Measurements from ENCODE around the gene SCN5A.

SCN5A gene

GRCh38 chr3:38605981-38606380 is 43.5 kb downstream of the SCN5A start:
- Histone ChIP-seq H3K9me3 (ENCODE audit: control insufficient read depth, low read length) (no peaks in the 10 kb centered on the region), H3K4me3 (ENCODE audit: low read length) (no peak overlapping the region), H3K4me1 (ENCODE audit: control insufficient read depth, insufficient read depth, low read length) (no peaks in the 10 kb centered on the region), H3K27me3 (ENCODE audit: control insufficient read depth, insufficient read depth, low read length) (no peaks in the 10 kb centered on the region), H3K36me3 (ENCODE audit: control insufficient read depth, insufficient read depth, low read length) (no peaks in the 10 kb centered on the region), H3K9ac (ENCODE audit: low read length) (no peak overlapping the region)

GRCh38 chr3:38604246-38604645 is 45.2 kb downstream of the SCN5A start:
- Histone ChIP-seq H3K9me3 (ENCODE audit: control insufficient read depth, low read length) (no peaks in the 10 kb centered on the region), H3K36me3 (ENCODE audit: control insufficient read depth, insufficient read depth, low read length) (no peaks in the 10 kb centered on the region), H3K27me3 (ENCODE audit: control insufficient read depth, insufficient read depth, low read length) (no peaks in the 10 kb centered on the region), H3K4me3 (ENCODE audit: low read length) (no peak overlapping the region), H3K9ac (ENCODE audit: low read length) (no peak overlapping the region), H3K4me1 (ENCODE audit: control insufficient read depth, insufficient read depth, low read length) (no peaks in the 10 kb centered on the region)

- H3K4me3 ChIP-seq (ENCODE audit: low read length), result no peak overlapping the region
- H3K9me3 ChIP-seq (ENCODE audit: control insufficient read depth, low read length), result no peaks in the 10 kb centered on the region
- H3K9ac ChIP-seq (ENCODE audit: low read length), result no peak overlapping the region
- no peaks in the 10 kb centered on the region for H3K27me3 ChIP-seq (ENCODE audit: control insufficient read depth, insufficient read depth, low read length)
- H3K36me3 ChIP-seq (ENCODE audit: control insufficient read depth, insufficient read depth, low read length), result no peaks in the 10 kb centered on the region
- H3K4me1 ChIP-seq (ENCODE audit: control insufficient read depth, insufficient read depth, low read length), result no peaks in the 10 kb centered on the region
Observed at GRCh38 chr3:38603731-38604131, 45.8 kb downstream of the SCN5A start.

GRCh38 chr3:38602576-38603250 is 46.8 kb downstream of the SCN5A start:
- no peaks in the 10 kb centered on the region for H3K27me3 ChIP-seq (ENCODE audit: control insufficient read depth, insufficient read depth, low read length)
- H3K9me3 ChIP-seq (ENCODE audit: control insufficient read depth, low read length), result no peaks in the 10 kb centered on the region
- no peak overlapping the region for H3K9ac ChIP-seq (ENCODE audit: low read length)
- H3K36me3 ChIP-seq (ENCODE audit: control insufficient read depth, insufficient read depth, low read length), result no peaks in the 10 kb centered on the region
- H3K4me3 ChIP-seq (ENCODE audit: low read length), result no peak overlapping the region
- H3K4me1 ChIP-seq (ENCODE audit: control insufficient read depth, insufficient read depth, low read length), result no peaks in the 10 kb centered on the region

- no peaks in the 10 kb centered on the region for H3K9me3 ChIP-seq (ENCODE audit: control insufficient read depth, low read length)
- H3K9ac ChIP-seq (ENCODE audit: low read length), result no peak overlapping the region
- no peaks in the 10 kb centered on the region for H3K36me3 ChIP-seq (ENCODE audit: control insufficient read depth, insufficient read depth, low read length)
- H3K27me3 ChIP-seq (ENCODE audit: control insufficient read depth, insufficient read depth, low read length), result no peaks in the 10 kb centered on the region
- no peak overlapping the region for H3K4me3 ChIP-seq (ENCODE audit: low read length)
- no peaks in the 10 kb centered on the region for H3K4me1 ChIP-seq (ENCODE audit: control insufficient read depth, insufficient read depth, low read length)
Observed at GRCh38 chr3:38601956-38602550, 47.4 kb downstream of the SCN5A start.

- H3K36me3 ChIP-seq (ENCODE audit: control insufficient read depth, insufficient read depth, low read length), result no peaks in the 10 kb centered on the region
- H3K9ac ChIP-seq (ENCODE audit: low read length), result no peak overlapping the region
- no peaks in the 10 kb centered on the region for H3K9me3 ChIP-seq (ENCODE audit: control insufficient read depth, low read length)
- no peaks in the 10 kb centered on the region for H3K27me3 ChIP-seq (ENCODE audit: control insufficient read depth, insufficient read depth, low read length)
- H3K4me1 ChIP-seq (ENCODE audit: control insufficient read depth, insufficient read depth, low read length), result no peaks in the 10 kb centered on the region
- H3K4me3 ChIP-seq (ENCODE audit: low read length), result no peak overlapping the region
Observed at GRCh38 chr3:38600551-38600950, 48.9 kb downstream of the SCN5A start.

GRCh38 chr3:38599886-38600285 is 49.6 kb downstream of the SCN5A start:
- H3K36me3 ChIP-seq (ENCODE audit: control insufficient read depth, insufficient read depth, low read length), result no peaks in the 10 kb centered on the region
- no peaks in the 10 kb centered on the region for H3K27me3 ChIP-seq (ENCODE audit: control insufficient read depth, insufficient read depth, low read length)
- H3K9me3 ChIP-seq (ENCODE audit: control insufficient read depth, low read length), result no peaks in the 10 kb centered on the region
- no peak overlapping the region for H3K4me3 ChIP-seq (ENCODE audit: low read length)
- H3K9ac ChIP-seq (ENCODE audit: low read length), result no peak overlapping the region
- no peaks in the 10 kb centered on the region for H3K4me1 ChIP-seq (ENCODE audit: control insufficient read depth, insufficient read depth, low read length)

- Histone ChIP-seq H3K4me1 (ENCODE audit: control insufficient read depth, insufficient read depth, low read length) (no peaks in the 10 kb centered on the region), H3K27me3 (ENCODE audit: control insufficient read depth, insufficient read depth, low read length) (no peaks in the 10 kb centered on the region), H3K9ac (ENCODE audit: low read length) (no peak overlapping the region), H3K36me3 (ENCODE audit: control insufficient read depth, insufficient read depth, low read length) (no peaks in the 10 kb centered on the region), H3K9me3 (ENCODE audit: control insufficient read depth, low read length) (no peaks in the 10 kb centered on the region), H3K4me3 (ENCODE audit: low read length) (no peak overlapping the region)
Observed at GRCh38 chr3:38598791-38599190, 50.7 kb downstream of the SCN5A start.

GRCh38 chr3:38597502-38598060 is 51.9 kb downstream of the SCN5A start:
- no peaks in the 10 kb centered on the region for H3K4me1 ChIP-seq (ENCODE audit: control insufficient read depth, insufficient read depth, low read length)
- H3K36me3 ChIP-seq (ENCODE audit: control insufficient read depth, insufficient read depth, low read length), result no peaks in the 10 kb centered on the region
- no peak overlapping the region for H3K4me3 ChIP-seq (ENCODE audit: low read length)
- no peaks in the 10 kb centered on the region for H3K9me3 ChIP-seq (ENCODE audit: control insufficient read depth, low read length)
- H3K9ac ChIP-seq (ENCODE audit: low read length), result no peak overlapping the region
- H3K27me3 ChIP-seq (ENCODE audit: control insufficient read depth, insufficient read depth, low read length), result no peaks in the 10 kb centered on the region

GRCh38 chr3:38595393-38595792 is 54.1 kb downstream of the SCN5A start:
- no peaks in the 10 kb centered on the region for H3K36me3 ChIP-seq (ENCODE audit: control insufficient read depth, insufficient read depth, low read length)

GRCh38 chr3:38590521-38590920 is 59.0 kb downstream of the SCN5A start:
- no peaks in the 10 kb centered on the region for H3K27me3 ChIP-seq (ENCODE audit: control insufficient read depth, insufficient read depth, low read length)
- H3K9ac ChIP-seq (ENCODE audit: low read length), result no peak overlapping the region
- no peak overlapping the region for H3K4me3 ChIP-seq (ENCODE audit: low read length)

More at GRCh38 chr3:38595393-38595792, 54.1 kb downstream of the SCN5A start:
- H3K27me3 ChIP-seq (ENCODE audit: control insufficient read depth, insufficient read depth, low read length), result no peaks in the 10 kb centered on the region
- H3K4me3 ChIP-seq (ENCODE audit: low read length), result no peak overlapping the region
- H3K9me3 ChIP-seq (ENCODE audit: control insufficient read depth, low read length), result no peaks in the 10 kb centered on the region
- no peaks in the 10 kb centered on the region for H3K4me1 ChIP-seq (ENCODE audit: control insufficient read depth, insufficient read depth, low read length)
- H3K9ac ChIP-seq (ENCODE audit: low read length), result no peak overlapping the region

GRCh38 chr3:38588995-38589937 is 60.2 kb downstream of the SCN5A start:
- no peaks in the 10 kb centered on the region for H3K36me3 ChIP-seq (ENCODE audit: control insufficient read depth, insufficient read depth, low read length)
- no peaks in the 10 kb centered on the region for H3K27me3 ChIP-seq (ENCODE audit: control insufficient read depth, insufficient read depth, low read length)
- no peaks in the 10 kb centered on the region for H3K4me1 ChIP-seq (ENCODE audit: control insufficient read depth, insufficient read depth, low read length)
- no peaks in the 10 kb centered on the region for H3K9me3 ChIP-seq (ENCODE audit: control insufficient read depth, low read length)
- no peak overlapping the region for H3K4me3 ChIP-seq (ENCODE audit: low read length)
- no peak overlapping the region for H3K9ac ChIP-seq (ENCODE audit: low read length)

More at GRCh38 chr3:38590521-38590920, 59.0 kb downstream of the SCN5A start:
- no peaks in the 10 kb centered on the region for H3K4me1 ChIP-seq (ENCODE audit: control insufficient read depth, insufficient read depth, low read length)
- no peaks in the 10 kb centered on the region for H3K9me3 ChIP-seq (ENCODE audit: control insufficient read depth, low read length)
- no peaks in the 10 kb centered on the region for H3K36me3 ChIP-seq (ENCODE audit: control insufficient read depth, insufficient read depth, low read length)
